Measurements from ENCODE around the gene CFP.
"Not testable (repeated sequence)": the region's sequence is repeated elsewhere in the genome, so short reads cannot be mapped to it uniquely, and the experiment has no call there.

Gene CFP

DNA sequence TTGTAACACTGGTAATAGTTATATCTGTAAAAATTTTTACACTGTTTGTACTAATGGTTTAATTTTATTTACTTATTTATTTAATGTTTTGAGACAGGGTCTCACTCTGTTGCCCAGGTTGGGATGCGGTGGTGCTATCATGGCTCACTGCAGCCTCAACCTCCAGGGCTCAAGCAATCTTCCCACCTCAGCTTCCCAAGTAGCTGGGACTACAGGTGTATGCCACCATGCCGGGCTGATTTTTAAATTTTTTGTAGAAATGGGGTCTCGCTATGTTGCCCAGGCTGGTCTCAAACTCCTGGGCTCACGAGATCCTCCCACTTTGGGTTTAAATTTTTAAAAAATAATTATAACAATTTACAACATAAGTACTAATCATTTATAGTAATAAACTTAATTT lies 26.6 kb downstream of the CFP start:
- not testable (repeated sequence) for DNase-seq (ENCODE audit: low read depth in 2 of 2)

GRCh38 chrX:47597222-47597621 lies 32.5 kb downstream of the CFP start:
- no peak for DNase-seq (ENCODE audit: low read depth in 2 of 2)

- DNase-seq (ENCODE audit: low read depth in 2 of 2) = no peak
These were observed 33.5 kb downstream of the CFP start for GRCh38 chrX:47596256-47596655.

DNA sequence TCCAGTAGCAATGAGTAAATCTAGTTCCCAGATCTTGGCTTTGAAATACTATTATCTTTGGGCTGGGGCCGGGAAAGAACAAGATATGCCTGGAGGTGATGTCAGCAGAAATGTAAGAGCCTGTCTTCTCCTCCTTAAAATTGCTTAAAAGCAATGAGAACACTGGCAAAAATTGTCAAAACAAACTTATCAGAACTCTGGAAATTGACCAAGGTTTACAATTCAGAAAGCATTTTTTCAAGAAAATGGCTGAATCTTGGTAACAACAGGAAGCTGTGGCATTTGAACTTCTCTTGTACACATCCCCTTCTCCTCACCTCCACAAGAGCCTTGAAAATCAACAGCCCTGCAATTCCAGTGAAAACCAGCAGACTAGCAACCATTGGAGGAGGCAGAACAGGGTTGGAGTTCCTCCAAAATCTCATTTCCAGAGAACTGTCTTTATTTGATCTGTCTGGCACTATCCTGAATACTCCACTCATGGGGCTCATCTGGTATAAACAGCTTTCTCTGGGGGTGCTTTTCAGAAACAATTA lies 33.9 kb downstream of the CFP start:
- DNase-seq (ENCODE audit: low read depth in 2 of 2) = no peak

DNA sequence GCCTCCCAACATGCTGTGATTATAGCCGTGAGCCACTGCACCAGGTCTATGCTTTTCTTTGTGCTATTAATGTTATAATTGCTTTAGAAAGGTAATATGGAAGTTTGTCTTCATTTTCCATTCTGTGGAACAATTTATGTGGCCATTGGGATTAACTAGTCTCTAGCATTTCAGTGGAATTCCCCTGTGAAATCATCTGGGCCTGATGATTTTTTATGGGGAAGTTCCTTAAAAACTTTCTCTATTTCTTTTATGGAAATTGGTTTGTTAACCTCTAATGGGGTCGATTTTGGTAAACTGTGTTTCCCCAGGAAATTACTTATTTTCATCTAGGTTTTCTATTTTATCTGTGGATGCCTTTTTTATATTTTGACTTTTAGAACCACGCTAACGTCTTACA lies 36.2 kb downstream of the CFP start:
- no peak for DNase-seq (ENCODE audit: low read depth in 2 of 2)

DNA sequence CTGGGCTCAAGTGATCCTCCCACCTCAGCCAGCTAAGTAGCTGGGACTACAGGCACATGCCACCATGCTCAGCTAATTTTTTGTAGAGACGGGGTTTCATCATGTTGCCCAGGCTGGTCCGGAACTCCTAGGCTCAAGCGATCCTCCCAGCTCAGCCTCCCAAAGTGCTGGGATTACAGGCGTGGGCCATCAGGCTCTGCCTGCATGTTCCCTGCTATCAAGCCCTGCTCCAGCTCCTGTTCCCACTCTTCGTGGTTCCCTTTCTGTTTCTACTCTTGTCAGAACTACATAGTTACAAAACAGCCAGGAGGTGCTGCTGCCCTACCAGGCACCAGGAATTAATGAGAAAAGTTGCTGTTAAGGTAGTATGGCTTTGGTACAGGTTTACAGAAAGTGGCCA lies 38.7 kb downstream of the CFP start:
- DNase-seq (ENCODE audit: low read depth in 2 of 2) = no peak

- DNase-seq (ENCODE audit: low read depth in 2 of 2) = no peak
These were observed 41.6 kb downstream of the CFP start for GRCh38 chrX:47587906-47588735.

- no peak for DNase-seq (ENCODE audit: low read depth in 2 of 2)
These were observed 42.4 kb downstream of the CFP start for GRCh38 chrX:47587091-47587891.

- no peak for DNase-seq (ENCODE audit: low read depth in 2 of 2)
These were observed 43.5 kb downstream of the CFP start for GRCh38 chrX:47586043-47586787.

GRCh38 chrX:47585273-47585672 lies 44.5 kb downstream of the CFP start:
- no peak for DNase-seq (ENCODE audit: low read depth in 2 of 2)

DNA sequence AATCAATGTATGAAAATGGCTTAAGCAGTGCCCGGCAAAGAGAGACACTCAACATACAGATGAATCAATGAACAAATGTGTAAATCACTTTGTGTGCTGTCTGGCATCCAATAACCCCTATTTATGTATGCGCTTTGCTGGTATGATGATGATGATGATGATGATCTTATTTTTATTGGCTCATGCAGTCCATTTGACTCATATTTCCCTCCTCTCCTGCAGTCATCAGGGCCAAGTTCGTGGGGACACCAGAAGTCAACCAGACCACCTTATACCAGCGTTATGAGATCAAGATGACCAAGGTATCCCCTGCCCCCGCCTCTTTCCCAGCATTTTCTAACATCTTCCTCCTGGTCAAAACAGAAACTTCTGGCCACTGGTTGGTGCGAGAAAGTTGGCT lies 45.0 kb downstream of the CFP start:
- no peak for DNase-seq (ENCODE audit: low read depth in 2 of 2)

GRCh38 chrX:47583240-47583861 lies 46.4 kb downstream of the CFP start:
- no peak for DNase-seq (ENCODE audit: low read depth in 2 of 2)

- DNase-seq (ENCODE audit: low read depth in 2 of 2) = peak; percentile 44 to 51
These were observed 47.7 kb downstream of the CFP start, which contains the start of gene TIMP1 for GRCh38 chrX:47581731-47582647. Gene TIMP1 (plus strand): TSS chrX:47582436. CDS start chrX:47583416, 980 bp downstream.

- DNase-seq (ENCODE audit: low read depth in 2 of 2) = no peak
These were observed 50.2 kb downstream of the CFP start for GRCh38 chrX:47579537-47579936.

GRCh38 chrX:47578692-47579091 lies 51.0 kb downstream of the CFP start:
- no peak for DNase-seq (ENCODE audit: low read depth in 2 of 2)

DNA sequence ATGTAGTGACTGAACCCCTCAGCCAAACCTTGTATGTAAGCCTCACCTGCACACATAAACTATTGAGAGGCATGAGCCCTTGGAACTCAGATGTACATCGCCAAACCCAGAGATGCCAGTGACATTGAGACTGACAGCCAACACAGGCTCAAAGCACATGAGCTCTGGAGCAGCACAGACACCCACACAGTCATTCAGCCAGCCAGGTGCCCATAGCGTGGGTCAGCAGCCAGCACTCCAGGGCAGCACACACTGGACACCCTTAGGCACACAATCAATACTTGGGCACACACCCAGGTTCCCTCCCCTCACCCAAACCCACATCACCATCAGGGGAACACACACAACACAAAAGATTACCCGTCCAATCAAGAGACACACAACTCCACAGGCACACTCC lies 51.8 kb downstream of the CFP start:
- no peak for DNase-seq (ENCODE audit: low read depth in 2 of 2)

DNA sequence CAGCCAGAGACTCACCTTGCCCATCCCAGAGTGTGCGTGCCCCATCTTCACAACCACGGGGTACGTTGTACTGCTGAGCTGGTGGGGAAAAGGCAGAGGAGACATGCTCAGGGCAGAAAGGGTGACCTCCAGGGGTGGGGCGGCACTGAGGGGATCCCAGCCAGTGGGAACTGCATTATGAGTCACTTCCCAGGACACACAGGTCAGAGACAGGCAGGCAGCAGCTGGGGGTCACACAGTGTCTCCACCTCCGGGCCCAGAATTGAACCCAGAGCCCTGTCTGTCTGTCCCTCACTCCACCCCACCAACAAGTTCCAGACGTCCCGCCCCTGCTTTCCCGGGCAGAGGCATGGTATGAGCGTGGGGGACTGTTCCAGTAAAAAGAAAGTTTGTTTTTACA lies 52.3 kb downstream of the CFP start:
- no peak for DNase-seq (ENCODE audit: low read depth in 2 of 2)

GRCh38 chrX:47576021-47576898 lies 53.5 kb downstream of the CFP start:
- no peak for DNase-seq (ENCODE audit: low read depth in 2 of 2)

DNA sequence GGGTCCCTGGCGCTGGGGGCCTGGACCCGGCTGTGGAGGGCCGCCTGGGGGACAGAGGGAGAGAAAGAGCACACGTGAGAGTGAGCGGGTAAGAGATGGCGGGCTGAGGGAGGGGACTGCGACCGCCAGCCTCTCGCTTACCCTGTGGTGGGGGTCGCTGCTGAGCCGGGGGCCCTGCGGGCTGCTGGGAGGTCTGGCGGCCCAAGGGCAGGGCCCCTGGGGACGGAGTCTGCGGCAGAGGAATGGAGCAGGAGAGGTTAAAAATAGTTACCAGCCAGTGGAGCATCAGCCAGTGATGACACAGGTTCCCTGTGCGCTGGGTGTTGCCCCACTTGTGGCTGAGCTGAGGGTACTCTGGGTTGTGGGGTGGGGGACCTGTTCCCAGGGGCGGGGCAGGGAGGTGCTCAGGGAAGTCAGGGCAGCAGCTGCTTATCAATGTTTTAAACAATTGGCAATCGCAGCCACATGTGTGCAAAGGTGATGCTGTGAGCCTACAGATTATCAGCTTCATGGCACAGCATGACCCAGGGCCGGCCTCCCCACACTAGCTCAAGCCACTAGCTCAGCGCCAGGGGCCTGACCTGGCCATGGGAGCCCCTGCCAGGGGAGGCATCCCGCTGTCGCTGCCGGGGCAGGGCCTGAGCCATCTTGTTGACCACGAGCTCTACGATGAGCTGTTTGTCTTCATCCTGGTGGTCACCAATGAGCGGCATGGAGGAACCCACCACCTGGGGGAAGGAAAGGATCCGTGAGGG lies 55.0 kb downstream of the CFP start:
- no peak for DNase-seq (ENCODE audit: low read depth in 2 of 2)
